Immature natural killer cell (primary cell): ENCODE results near the gene HOMER2. TPM values are rescaled to one million over a fixed set of nuclear protein-coding genes. Genes with fewer than 3 reads are reported as not detected.
A peak's percentile ranks its signal among the peaks of the same experiment; 100 is the strongest.

Experiments
- DNase-seq, 3 donors: peaks; one replicate each; pipeline ENCODE4 v3.0.0; 2022; ENCODE audit warnings: mixed read lengths in 1 of 3
- H3K27ac Mint-ChIP-seq, 6 donors: one replicate each; pipeline ENCODE4 v1.8.0; 2020; ENCODE audit warnings: mixed read lengths in 6 of 6, mild to moderate bottlenecking in 5 of 6, inconsistent platforms in 4 of 6, moderate library complexity in 3 of 6
- H3K27me3 Mint-ChIP-seq, 3 donors: one replicate each; pipeline ENCODE4 v1.8.0; 2020 to 2021; ENCODE audit warnings: low read depth in 3 of 3, mild to moderate bottlenecking in 3 of 3, mixed read lengths in 3 of 3, moderate library complexity in 3 of 3, inconsistent platforms in 1 of 3
- H3K36me3 Mint-ChIP-seq, 3 donors: one replicate each; pipeline ENCODE4 v1.8.0; 2020; ENCODE audit warnings: mixed read lengths in 3 of 3, inconsistent platforms in 2 of 3, mild to moderate bottlenecking in 2 of 3
- H3K4me1 Mint-ChIP-seq, 2 donors: one replicate each; pipeline ENCODE4 v1.8.0; 2020; ENCODE audit warnings: inconsistent platforms in 2 of 2, mild to moderate bottlenecking in 2 of 2, mixed read lengths in 2 of 2, moderate library complexity in 1 of 2
- H3K4me3 Mint-ChIP-seq, 5 donors: one replicate each; pipeline ENCODE4 v1.8.0; 2020; ENCODE audit warnings: mild to moderate bottlenecking in 5 of 5, mixed read lengths in 5 of 5, inconsistent platforms in 3 of 5, moderate library complexity in 3 of 5
- H3K9me3 Mint-ChIP-seq, 6 donors: one replicate each; pipeline ENCODE4 v1.8.0; 2020; ENCODE audit warnings: mild to moderate bottlenecking in 6 of 6, mixed read lengths in 6 of 6, inconsistent platforms in 4 of 6, moderate library complexity in 3 of 6
- polyA plus RNA-seq, 3 donors: library from polyadenylated mRNA; unstranded; fragments of 300-500 nt; fragmentation: Illumina TruSeq; gene quantifications; one replicate each; pipeline ENCODE4 v1.2.3, GENCODE V29; 2021

HOMER2 gene
- polyA plus RNA-seq, 3 donors from 2014 or later: 3.4 to 3.5 TPM; not detected in 1

- DNase-seq: peak; percentile 38 to 43 (median 38)
- Mint-ChIP-seq H3K27me3 (peaks cover 8 to 14% (median 9%) of the 10 kb centered on the region in 3 donors), H3K36me3 (peaks cover 5 to 15% (median 7%) of the 10 kb centered on the region in 3 donors), H3K9me3 (no peaks in the 10 kb centered on the region), H3K4me1 (peaks cover 55 to 62% of the 10 kb centered on the region in 2 donors), H3K4me3 (peak overlapping the region; percentile 89 to 96 (median 90)), H3K27ac (peak overlapping the region; percentile 94 to 99 (median 96))
These were observed 142.2 kb downstream of the HOMER2 start for GRCh38 chr15:82810061-82810889.

DNA sequence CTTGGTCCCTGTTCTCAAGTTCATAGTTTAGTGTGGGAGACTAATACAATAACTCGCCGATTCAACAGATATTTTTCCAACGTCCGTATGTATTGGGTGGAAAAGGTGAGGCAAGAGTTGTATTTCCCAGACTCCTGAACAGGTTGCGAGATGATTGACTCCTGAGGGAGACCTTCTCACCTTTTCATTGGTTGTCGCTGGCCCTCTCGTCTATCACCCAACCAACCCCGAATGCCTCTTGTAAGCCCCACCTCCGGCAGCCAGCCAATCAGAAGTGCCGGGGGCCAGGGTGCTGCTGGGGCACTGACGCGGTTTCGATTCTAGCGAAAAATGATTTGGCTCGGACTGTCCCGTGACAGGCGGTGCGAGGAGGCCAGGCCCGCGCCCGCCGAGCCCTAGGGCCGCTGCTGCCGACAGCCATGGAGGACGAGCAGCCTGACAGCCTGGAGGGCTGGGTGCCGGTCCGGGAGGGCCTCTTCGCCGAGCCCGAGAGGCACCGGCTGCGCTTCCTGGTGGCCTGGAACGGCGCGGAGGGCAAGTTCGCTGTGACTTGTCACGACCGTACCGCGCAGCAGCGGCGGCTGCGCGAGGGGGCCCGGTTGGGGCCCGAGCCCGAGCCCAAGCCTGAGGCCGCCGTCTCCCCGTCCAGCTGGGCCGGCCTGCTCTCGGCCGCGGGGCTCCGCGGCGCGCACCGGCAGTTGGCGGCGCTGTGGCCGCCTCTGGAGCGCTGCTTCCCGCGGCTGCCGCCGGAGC is 143.0 kb downstream of the HOMER2 start, which contains the start of gene WHAMM:
Gene WHAMM (plus strand): TSS at position 321 of the 753 bp plus-strand sequence. CDS start 99 bp downstream, at position 420.
- Mint-ChIP-seq H3K4me3 (peak within 1 kb of the TSS; percentile 89 to 96 (median 90)), H3K27me3 (peaks cover 8 to 14% (median 9%) of the 10 kb centered on the region in 3 donors), H3K36me3 (peaks cover 5 to 13% (median 7%) of the 10 kb centered on the region in 3 donors), H3K9me3 (no peaks in the 10 kb centered on the region), H3K4me1 (peaks cover 53 to 58% of the 10 kb centered on the region in 2 donors), H3K27ac (peak within 1 kb of the TSS; percentile 95 to 99 (median 96))
- DNase-seq: peak; percentile 96 to 97 (median 96)

- peaks cover 46 to 51% of the 10 kb centered on the region in 2 donors for H3K4me1 Mint-ChIP-seq
- peaks cover 3 to 5% (median 5%) of the 10 kb centered on the region in 3 donors for H3K36me3 Mint-ChIP-seq
- H3K4me3 Mint-ChIP-seq: peak overlapping the region in 4 of 5 donors; percentile 82 to 89 (median 86)
- peak overlapping the region; percentile 84 to 95 (median 94) for H3K27ac Mint-ChIP-seq
- DNase-seq: no peak
- H3K9me3 Mint-ChIP-seq: no peaks in the 10 kb centered on the region
- H3K27me3 Mint-ChIP-seq: peaks cover 9 to 14% (median 10%) of the 10 kb centered on the region in 3 donors
These were observed 143.9 kb downstream of the HOMER2 start for GRCh38 chr15:82808634-82809041.

GRCh38 chr15:82807920-82808633 is 144.4 kb downstream of the HOMER2 start:
- peaks cover 43 to 45% of the 10 kb centered on the region in 2 donors for H3K4me1 Mint-ChIP-seq

GRCh38 chr15:82805994-82806406 is 146.5 kb downstream of the HOMER2 start, which contains the start of gene FSD2:
Gene FSD2 (minus strand): TSS chr15:82806069. CDS start chr15:82787390, 18,679 bp downstream.
- Mint-ChIP-seq H3K36me3 (no peaks in the 10 kb centered on the region), H3K9me3 (no peaks in the 10 kb centered on the region), H3K4me1 (peaks cover 23 to 24% of the 10 kb centered on the region in 2 donors), H3K27ac (peak within 1 kb of the TSS; percentile 47 to 85 (median 72)), H3K27me3 (peaks cover 5 to 11% (median 11%) of the 10 kb centered on the region in 3 donors), H3K4me3 (no peak within 1 kb of the TSS)
- no peak for DNase-seq

More at GRCh38 chr15:82807920-82808633, 144.4 kb downstream of the HOMER2 start:
- H3K27me3 Mint-ChIP-seq: peaks cover 9 to 14% (median 10%) of the 10 kb centered on the region in 3 donors
- H3K9me3 Mint-ChIP-seq: no peaks in the 10 kb centered on the region
- H3K4me3 Mint-ChIP-seq: no peak overlapping the region
- peaks cover 3 to 5% (median 5%) of the 10 kb centered on the region in 3 donors for H3K36me3 Mint-ChIP-seq
- no peak for DNase-seq
- H3K27ac Mint-ChIP-seq: peak overlapping the region in 4 of 6 donors; percentile 10 to 94 (median 61)

GRCh38 chr15:82804575-82804949 is 148.0 kb downstream of the HOMER2 start:
- Mint-ChIP-seq H3K4me1 (peaks cover 17 to 18% of the 10 kb centered on the region in 2 donors), H3K27me3 (peaks cover 3 to 13% (median 5%) of the 10 kb centered on the region in 3 donors), H3K36me3 (no peaks in the 10 kb centered on the region), H3K4me3 (no peak overlapping the region), H3K27ac (no peak overlapping the region), H3K9me3 (no peaks in the 10 kb centered on the region)
- no peak for DNase-seq

DNA sequence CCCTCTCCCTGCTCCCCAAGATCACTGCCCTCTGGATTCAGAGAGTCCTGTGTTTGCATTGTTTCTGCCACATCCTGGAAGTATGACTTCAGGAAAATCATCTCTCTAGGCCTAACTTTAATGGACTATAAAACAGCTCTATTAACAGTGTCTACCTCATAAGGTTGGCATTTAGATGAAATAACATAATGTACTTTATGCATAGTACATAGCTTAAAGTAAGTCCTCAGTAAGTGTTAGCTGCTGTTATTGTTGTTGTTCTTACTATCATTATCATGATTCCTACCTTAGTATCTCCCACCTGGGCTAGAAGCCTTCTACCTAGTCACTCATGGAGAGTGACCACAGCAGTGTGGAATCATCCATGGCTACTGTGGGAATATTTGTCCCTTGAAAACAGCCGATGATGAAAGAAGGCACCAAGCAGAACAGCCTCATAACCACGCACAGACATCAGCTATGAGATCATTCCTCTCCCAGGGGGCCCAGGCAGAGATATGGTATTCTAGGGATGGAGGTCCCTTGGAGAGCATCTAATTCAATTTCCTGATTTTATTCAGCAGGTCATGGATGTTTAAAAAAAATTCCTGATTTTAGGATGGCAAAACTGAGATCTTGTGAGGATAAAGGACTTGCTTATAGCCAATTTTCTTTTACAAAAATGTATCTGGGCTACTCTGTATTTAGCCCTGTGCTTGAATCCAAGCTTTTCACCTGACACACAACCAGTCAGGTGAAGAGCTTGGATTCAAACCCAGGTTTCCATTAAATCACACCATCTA is 148.5 kb downstream of the HOMER2 start:
- H3K4me3 Mint-ChIP-seq: no peak overlapping the region
- DNase-seq: no peak
- peaks cover 0 to 11% (median 2%) of the 10 kb centered on the region in 3 donors for H3K27me3 Mint-ChIP-seq
- peaks cover 11 to 14% of the 10 kb centered on the region in 2 donors for H3K4me1 Mint-ChIP-seq
- no peaks in the 10 kb centered on the region for H3K9me3 Mint-ChIP-seq
- H3K27ac Mint-ChIP-seq: no peak overlapping the region
- no peaks in the 10 kb centered on the region for H3K36me3 Mint-ChIP-seq

GRCh38 chr15:82802497-82802896 is 150.0 kb downstream of the HOMER2 start:
- no peaks in the 10 kb centered on the region for H3K9me3 Mint-ChIP-seq
- peaks cover 7 to 8% of the 10 kb centered on the region in 2 donors for H3K4me1 Mint-ChIP-seq
- DNase-seq: no peak
- no peaks in the 10 kb centered on the region for H3K36me3 Mint-ChIP-seq
- H3K4me3 Mint-ChIP-seq: no peak overlapping the region
- no peak overlapping the region for H3K27ac Mint-ChIP-seq
- H3K27me3 Mint-ChIP-seq: peaks cover 2 to 11% (median 3%) of the 10 kb centered on the region in 3 donors

GRCh38 chr15:82799183-82799841 is 153.2 kb downstream of the HOMER2 start:
- Mint-ChIP-seq H3K9me3 (no peaks in the 10 kb centered on the region), H3K36me3 (no peaks in the 10 kb centered on the region), H3K4me3 (no peak overlapping the region), H3K27me3 (peaks cover 2 to 13% (median 3%) of the 10 kb centered on the region in 3 donors), H3K4me1 (no peaks in the 10 kb centered on the region), H3K27ac (no peak overlapping the region)
- DNase-seq: no peak
